ENCODE data around the gene SBK2.

DNA sequence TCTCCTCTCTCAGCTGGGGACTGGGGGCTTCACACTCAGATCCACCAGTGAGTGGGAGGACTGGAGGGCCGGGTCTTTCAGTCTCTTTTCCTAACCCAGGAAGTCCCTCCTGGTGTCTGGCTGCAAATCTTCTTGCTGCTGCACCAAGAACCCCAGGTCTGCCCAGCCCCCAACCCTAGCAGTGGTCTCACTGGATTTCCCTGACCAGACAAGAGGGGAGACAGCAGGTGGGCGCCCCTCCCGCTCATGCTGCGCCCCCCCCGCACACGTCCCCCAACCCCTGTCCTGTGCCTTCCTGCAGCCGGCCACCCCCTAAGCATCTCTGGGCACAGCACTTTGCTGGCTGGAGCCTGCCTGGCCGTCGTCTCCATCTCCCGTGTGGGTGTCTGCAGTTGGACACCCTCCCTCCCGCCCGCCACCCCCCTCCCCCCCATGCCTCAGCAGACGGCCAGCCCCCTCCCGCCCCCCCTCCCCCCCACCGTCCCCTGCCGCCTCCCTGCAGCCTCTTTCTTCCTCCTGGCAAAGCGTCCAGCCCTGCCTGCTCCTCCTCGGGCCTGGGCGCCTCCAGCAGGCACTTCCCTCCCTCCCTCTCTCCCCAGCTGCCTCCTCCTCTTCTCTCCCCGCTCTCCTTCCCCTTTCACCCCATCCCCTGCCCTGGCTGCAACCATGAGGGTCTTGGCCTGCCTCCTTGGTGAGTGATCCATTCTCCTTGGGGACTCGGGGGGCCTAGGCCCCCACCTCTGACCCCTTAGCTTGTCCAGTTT, 48.8 kb downstream of the SBK2 start, which contains the start of gene SSC5D:
- TF ChIP-seq, protein P1, sequence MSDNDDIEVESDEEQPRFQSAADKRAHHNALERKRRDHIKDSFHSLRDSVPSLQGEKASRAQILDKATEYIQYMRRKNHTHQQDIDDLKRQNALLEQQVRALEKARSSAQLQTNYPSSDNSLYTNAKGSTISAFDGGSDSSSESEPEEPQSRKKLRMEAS (IDR thresholded peaks at IDR 0.05; ENCODE audit: low read depth, low read length), result no peak
- TF ChIP-seq, protein P2, sequence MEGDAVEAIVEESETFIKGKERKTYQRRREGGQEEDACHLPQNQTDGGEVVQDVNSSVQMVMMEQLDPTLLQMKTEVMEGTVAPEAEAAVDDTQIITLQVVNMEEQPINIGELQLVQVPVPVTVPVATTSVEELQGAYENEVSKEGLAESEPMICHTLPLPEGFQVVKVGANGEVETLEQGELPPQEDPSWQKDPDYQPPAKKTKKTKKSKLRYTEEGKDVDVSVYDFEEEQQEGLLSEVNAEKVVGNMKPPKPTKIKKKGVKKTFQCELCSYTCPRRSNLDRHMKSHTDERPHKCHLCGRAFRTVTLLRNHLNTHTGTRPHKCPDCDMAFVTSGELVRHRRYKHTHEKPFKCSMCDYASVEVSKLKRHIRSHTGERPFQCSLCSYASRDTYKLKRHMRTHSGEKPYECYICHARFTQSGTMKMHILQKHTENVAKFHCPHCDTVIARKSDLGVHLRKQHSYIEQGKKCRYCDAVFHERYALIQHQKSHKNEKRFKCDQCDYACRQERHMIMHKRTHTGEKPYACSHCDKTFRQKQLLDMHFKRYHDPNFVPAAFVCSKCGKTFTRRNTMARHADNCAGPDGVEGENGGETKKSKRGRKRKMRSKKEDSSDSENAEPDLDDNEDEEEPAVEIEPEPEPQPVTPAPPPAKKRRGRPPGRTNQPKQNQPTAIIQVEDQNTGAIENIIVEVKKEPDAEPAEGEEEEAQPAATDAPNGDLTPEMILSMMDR (IDR thresholded peaks at IDR 0.05; ENCODE audit: low read depth, low read length), result no peak
- TF ChIP-seq POLR2A (IDR thresholded peaks at IDR 0.05; ENCODE audit: extremely low read depth, insufficient read length), result no peak

Data from NB4 (cell line).